ENCODE results near the gene UBFD1.

- TF ChIP-seq CTCF (IDR thresholded peaks at IDR 0.05) = no peak
- no peak for TF ChIP-seq POLR2A (IDR thresholded peaks at IDR 0.05)
These were observed 43.0 kb upstream of the UBFD1 start for GRCh38 chr16:23514381-23515152.
